ENCODE results near the gene FSTL4. TPM values are rescaled to one million over a fixed set of nuclear protein-coding genes. Genes with fewer than 3 reads are reported as not detected.

The FSTL4 gene
- total RNA-seq, 4 donors from 2014 or later, result 0.18 to 0.27 (median 0.20) TPM; not detected in 1

DNA sequence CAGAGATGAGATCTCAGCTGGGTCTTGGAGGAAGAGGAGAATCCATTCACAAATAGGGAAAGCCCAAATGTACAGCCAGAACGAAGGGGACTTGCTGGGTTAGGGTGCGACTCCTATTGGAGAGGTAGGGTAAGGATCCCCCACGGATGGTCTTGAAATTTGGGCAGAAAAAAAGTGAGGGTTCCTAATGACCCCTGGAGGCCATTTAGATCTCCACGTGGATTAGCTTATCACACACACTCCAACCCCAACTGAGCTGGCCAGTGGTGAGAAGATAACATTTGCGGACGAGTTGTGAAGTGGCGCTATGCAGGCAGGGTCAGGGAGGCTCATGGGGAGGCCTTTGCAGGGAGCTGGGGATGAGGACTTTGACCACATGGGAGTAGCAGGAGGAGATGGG is 86.0 kb downstream of the FSTL4 start:
- ATAC-seq (no peak), DNase-seq (no peak)
- H3K4me1 ChIP-seq, result no peaks in the 10 kb centered on the region
- H3K9me3 ChIP-seq, result no peaks in the 10 kb centered on the region
- TF ChIP-seq, protein P1, sequence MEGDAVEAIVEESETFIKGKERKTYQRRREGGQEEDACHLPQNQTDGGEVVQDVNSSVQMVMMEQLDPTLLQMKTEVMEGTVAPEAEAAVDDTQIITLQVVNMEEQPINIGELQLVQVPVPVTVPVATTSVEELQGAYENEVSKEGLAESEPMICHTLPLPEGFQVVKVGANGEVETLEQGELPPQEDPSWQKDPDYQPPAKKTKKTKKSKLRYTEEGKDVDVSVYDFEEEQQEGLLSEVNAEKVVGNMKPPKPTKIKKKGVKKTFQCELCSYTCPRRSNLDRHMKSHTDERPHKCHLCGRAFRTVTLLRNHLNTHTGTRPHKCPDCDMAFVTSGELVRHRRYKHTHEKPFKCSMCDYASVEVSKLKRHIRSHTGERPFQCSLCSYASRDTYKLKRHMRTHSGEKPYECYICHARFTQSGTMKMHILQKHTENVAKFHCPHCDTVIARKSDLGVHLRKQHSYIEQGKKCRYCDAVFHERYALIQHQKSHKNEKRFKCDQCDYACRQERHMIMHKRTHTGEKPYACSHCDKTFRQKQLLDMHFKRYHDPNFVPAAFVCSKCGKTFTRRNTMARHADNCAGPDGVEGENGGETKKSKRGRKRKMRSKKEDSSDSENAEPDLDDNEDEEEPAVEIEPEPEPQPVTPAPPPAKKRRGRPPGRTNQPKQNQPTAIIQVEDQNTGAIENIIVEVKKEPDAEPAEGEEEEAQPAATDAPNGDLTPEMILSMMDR (IDR thresholded peaks at IDR 0.05 in 4 of 5, conservative IDR thresholded peaks at IDR 0.05 in 1 of 5), result no peak
- TF ChIP-seq POLR2A (IDR thresholded peaks at IDR 0.05), result no peak
- H3K27me3 ChIP-seq, result peaks cover 0 to 3% (median 0%) of the 10 kb centered on the region in 3 donors
- no peak overlapping the region for H3K4me3 ChIP-seq
- no peaks in the 10 kb centered on the region for H3K36me3 ChIP-seq
- H3K27ac ChIP-seq, result no peak overlapping the region
- intact Hi-C loops (cut with DNase I; ENCODE audit: low total_unique reads), result no loop called here
- in situ Hi-C loops (cut with MboI; ENCODE audit: low sequenced_read_pairs in 4 of 4), result no loop called here

DNA sequence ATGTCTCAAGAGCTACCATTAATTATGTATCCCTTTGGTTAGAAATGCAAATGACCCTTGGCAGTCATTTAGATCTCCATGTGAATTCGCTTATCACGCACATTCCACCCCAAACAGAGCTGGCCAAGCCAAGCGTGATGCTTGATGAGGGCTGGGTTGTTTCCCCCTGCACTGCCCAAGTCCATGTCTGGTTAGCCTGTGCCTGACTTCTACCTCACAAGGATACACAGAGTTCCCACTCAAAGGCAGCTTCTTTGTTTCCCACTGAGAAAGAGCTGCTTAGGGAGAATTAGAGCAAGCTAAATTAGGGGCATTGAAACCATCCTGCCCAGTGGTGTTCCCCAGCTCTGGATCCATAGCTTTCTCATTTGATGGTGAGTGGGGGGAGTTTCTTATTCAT is 87.2 kb downstream of the FSTL4 start:
- H3K9me3 ChIP-seq, result no peaks in the 10 kb centered on the region
- no peaks in the 10 kb centered on the region for H3K4me1 ChIP-seq
- in situ Hi-C loops (cut with MboI; ENCODE audit: low sequenced_read_pairs in 4 of 4) (no loop called here), intact Hi-C loops (cut with DNase I; ENCODE audit: low total_unique reads) (no loop called here)
- no peaks in the 10 kb centered on the region for H3K36me3 ChIP-seq
- no peak for DNase-seq
- no peak overlapping the region for H3K4me3 ChIP-seq
- no peak for ATAC-seq
- H3K27ac ChIP-seq, result no peak overlapping the region
- H3K27me3 ChIP-seq, result peaks cover 0 to 3% (median 0%) of the 10 kb centered on the region in 3 donors
- TF ChIP-seq, protein P1 (IDR thresholded peaks at IDR 0.05 in 4 of 5, conservative IDR thresholded peaks at IDR 0.05 in 1 of 5), result no peak
- no peak for TF ChIP-seq POLR2A (IDR thresholded peaks at IDR 0.05)

DNA sequence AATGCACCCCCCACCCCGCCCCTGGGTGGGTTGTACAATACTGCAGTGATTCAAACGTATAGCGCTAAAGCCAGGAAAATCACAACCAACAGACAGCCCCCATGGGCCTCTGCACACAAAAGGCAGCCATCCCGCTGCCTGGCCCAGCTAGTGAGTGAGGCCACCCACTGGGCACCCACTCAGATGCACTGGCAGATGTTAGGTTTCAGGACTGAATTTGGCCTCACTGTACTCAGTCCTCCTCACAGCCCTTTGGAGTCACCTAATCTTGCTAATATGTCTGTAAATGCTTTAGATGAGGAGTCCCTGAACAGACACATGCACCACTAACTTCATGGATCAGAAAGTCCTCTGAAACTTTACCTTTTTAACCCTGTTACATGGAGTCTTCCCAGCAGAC is 87.7 kb downstream of the FSTL4 start:
- Histone ChIP-seq H3K9me3 (no peaks in the 10 kb centered on the region), H3K27ac (no peak overlapping the region), H3K27me3 (peaks cover 0 to 3% (median 0%) of the 10 kb centered on the region in 3 donors), H3K4me1 (no peaks in the 10 kb centered on the region), H3K36me3 (no peaks in the 10 kb centered on the region), H3K4me3 (no peak overlapping the region)
- intact Hi-C loops (cut with DNase I; ENCODE audit: low total_unique reads) (no loop called here), in situ Hi-C loops (cut with MboI; ENCODE audit: low sequenced_read_pairs in 4 of 4) (no loop called here)
- no peak for TF ChIP-seq POLR2A (IDR thresholded peaks at IDR 0.05)
- TF ChIP-seq, protein P1 (IDR thresholded peaks at IDR 0.05 in 4 of 5, conservative IDR thresholded peaks at IDR 0.05 in 1 of 5), result no peak
- no peak for DNase-seq
- no peak for ATAC-seq

DNA sequence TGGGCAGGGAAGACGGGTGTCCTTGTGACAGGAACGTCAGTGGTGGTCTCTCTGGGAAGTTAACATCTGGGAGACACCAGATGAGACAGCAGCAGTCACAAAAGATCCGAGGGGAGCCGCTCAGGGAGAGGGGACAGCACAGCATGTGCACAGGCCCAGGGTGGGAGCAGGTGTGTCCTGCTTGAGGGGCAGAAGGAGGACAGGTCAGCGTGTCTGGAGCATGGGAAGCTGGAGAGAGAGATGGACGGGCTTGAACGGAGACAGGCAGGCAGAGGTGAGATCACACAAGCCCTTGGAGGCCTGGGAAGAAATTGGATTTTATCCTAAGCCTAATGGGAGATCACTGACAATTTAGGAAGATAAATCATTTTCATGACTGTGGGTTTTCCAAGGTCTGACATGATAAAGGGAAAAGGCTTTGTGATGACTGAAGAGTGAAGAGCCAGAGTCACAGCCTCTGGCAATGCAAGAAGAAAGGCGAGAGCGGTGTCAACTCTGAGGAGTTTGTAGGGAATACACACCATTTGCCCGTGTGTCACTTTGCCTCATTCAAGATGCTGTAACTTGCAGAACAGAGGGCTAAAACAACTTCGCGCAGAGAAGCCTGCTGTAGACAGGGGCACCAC is 88.3 kb downstream of the FSTL4 start:
- no peaks in the 10 kb centered on the region for H3K9me3 ChIP-seq
- no peak overlapping the region for H3K4me3 ChIP-seq
- no peaks in the 10 kb centered on the region for H3K36me3 ChIP-seq
- intact Hi-C loops (cut with DNase I; ENCODE audit: low total_unique reads), result no loop called here
- no peaks in the 10 kb centered on the region for H3K4me1 ChIP-seq
- no peak for ATAC-seq
- peaks cover 0 to 3% (median 0%) of the 10 kb centered on the region in 3 donors for H3K27me3 ChIP-seq
- no peak for DNase-seq
- in situ Hi-C loops (cut with MboI; ENCODE audit: low sequenced_read_pairs in 4 of 4), result no loop called here
- H3K27ac ChIP-seq, result no peak overlapping the region
- no peak for TF ChIP-seq POLR2A (IDR thresholded peaks at IDR 0.05)
- TF ChIP-seq, protein P1 (IDR thresholded peaks at IDR 0.05 in 4 of 5, conservative IDR thresholded peaks at IDR 0.05 in 1 of 5), result no peak

Measured in gastrocnemius medialis (tissue), 4 donors.